GM18498 (cell line): ENCODE data around the gene INPP4A.

Experiments used
- ATAC-seq: cut with Tn5 transposase; IDR thresholded peaks from one replicate; pipeline ENCODE4 v1.9.1; 2021; ENCODE audit warnings: mild to moderate bottlenecking, moderate library complexity; ENCODE audit not compliant: unreplicated experiment

Gene INPP4A

GRCh38 chr2:98459496-98460175 lies 15.0 kb downstream of the INPP4A start:
- peak; percentile 28 for ATAC-seq

GRCh38 chr2:98460573-98461497 lies 16.2 kb downstream of the INPP4A start:
- ATAC-seq: peak; percentile 71

- no peak for ATAC-seq
These were observed 16.9 kb downstream of the INPP4A start for GRCh38 chr2:98461498-98462049.

GRCh38 chr2:98463081-98463481 lies 18.4 kb downstream of the INPP4A start:
- no peak for ATAC-seq

- no peak for ATAC-seq
These were observed 18.9 kb downstream of the INPP4A start for GRCh38 chr2:98463551-98463971.

- no peak for ATAC-seq
These were observed 19.5 kb downstream of the INPP4A start for GRCh38 chr2:98463988-98464771.

GRCh38 chr2:98464772-98465310 lies 20.2 kb downstream of the INPP4A start:
- ATAC-seq: peak; percentile 43

GRCh38 chr2:98465456-98466226 lies 21.0 kb downstream of the INPP4A start:
- ATAC-seq: peak; percentile 35

GRCh38 chr2:98467082-98467536 lies 22.5 kb downstream of the INPP4A start:
- ATAC-seq: no peak

- no peak for ATAC-seq
These were observed 23.0 kb downstream of the INPP4A start for GRCh38 chr2:98467652-98468051.

- peak; percentile 32 for ATAC-seq
These were observed 24.1 kb downstream of the INPP4A start for GRCh38 chr2:98468621-98469236.

- no peak for ATAC-seq
These were observed 25.3 kb downstream of the INPP4A start for GRCh38 chr2:98469862-98470544.

- ATAC-seq: no peak
These were observed 26.2 kb downstream of the INPP4A start for GRCh38 chr2:98470851-98471255.

GRCh38 chr2:98471402-98472131 lies 26.9 kb downstream of the INPP4A start:
- no peak for ATAC-seq

- no peak for ATAC-seq
These were observed 27.5 kb downstream of the INPP4A start for GRCh38 chr2:98472132-98472650.

- no peak for ATAC-seq
These were observed 28.5 kb downstream of the INPP4A start for GRCh38 chr2:98472961-98473746.
